Amniotic stem cell (primary cell): Measurements from ENCODE around the gene SIPA1L3.

Experiments
- DNase-seq: peaks from one replicate; lab custom pipeline; 2025; lab: John Stamatoyannopoulos, UW

The SIPA1L3 gene

DNA sequence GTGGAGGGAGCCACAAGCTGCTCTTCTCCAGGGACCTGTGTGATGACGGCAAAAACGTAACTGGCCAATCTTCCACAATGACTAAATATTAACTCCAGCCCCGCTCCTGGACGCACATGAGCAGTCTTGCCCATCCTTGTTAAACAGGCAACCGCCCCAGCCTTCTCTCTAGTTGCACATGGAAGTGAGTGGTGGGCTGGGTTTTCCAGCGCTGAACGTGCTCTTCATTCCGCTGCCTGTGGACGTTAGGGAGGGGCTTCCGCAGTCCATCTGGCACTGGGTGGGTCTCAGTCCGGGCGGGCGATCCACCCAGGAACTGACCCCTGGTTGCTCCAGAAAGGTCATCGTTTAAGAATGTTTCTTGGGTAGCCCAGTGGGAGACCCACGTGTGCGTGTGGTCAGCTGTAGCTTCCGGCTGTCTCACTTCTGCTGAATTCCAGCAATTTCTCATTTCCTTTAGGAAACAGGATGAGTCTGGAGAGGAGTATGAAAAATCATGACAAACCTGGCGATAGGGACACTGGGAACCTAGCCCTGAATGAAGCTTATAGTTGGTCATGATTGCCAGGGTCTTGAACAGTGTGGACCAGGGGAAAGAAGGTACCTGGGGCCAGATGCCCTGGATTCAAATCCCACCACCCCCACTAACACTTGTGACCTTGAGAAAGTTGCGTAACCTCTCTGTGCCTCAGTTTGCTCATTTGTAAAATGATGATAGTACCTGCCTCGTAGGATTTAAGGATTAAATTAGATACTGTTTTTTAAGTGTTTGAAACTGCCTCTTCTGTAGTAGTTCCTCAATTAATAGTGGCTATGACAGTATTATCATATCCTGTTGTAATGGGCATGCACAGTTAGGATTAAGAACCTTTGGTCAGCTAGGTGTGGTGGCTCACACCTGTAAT, 92.6 kb downstream of the SIPA1L3 start:
- DNase-seq: peak; percentile 78

DNA sequence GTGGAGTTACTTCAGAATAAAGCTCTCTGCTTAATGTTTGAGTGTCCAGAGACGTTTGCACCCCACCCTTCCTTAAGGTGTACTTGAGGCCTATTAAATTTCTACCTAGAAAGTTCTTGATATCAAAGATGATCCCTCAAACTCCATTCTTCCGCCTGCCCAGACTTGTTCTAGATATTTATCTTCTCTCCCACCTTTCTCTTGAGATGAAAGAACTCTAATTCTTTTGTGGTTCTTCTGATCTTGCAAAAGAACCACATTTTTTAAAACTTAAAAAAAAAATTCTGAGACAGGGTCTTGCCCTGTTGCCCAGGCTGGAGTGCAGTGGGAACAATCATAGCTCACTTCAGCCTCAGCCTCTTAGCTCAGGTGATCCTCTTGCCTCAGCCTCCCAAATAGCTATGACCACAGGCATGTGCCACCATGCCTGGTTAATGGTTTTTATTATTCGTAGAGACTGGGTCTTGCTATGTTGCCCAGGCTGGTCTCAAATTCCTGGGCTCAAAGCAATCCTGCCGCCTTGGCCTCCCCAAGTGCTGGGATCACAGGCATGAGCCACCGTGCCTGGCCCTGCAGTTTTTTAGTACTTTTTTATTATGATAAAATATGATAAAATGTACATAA, 94.3 kb downstream of the SIPA1L3 start:
- DNase-seq: no peak

DNA sequence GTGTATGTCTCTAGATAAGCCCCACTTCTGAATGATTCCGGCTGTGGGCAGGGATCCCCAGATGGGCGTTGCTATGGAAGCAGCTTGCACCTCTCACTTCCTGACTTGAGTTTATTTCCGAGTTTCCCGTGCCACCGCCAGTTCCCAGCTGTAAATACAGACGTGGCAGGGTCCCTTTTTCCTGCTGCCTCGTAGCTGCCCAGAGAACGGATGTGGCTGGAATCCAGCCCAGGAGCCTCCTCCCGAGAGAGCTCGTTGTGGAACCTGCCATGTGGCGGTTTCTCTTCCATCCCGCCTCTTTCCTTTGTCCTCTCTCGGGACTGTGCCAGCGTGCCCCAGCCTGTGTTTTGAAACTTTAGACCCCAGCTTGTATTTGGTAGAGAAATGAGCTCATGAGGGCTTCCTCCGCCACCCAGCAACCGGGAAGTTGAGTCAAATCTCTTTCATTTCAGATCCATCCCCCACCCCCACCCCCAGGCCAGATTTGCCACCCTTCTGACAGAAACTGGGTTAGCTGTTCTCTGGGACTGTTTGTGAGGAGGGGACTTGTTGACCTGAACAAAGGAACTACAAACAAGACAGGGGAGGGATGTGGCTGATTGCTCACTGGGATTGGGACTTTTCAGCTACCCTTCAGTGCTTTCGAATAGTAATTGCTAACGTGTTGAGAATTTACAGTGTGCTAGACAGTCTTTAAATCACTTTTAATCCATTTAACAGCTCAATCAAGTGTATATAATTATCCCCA, 96.6 kb downstream of the SIPA1L3 start:
- peak; percentile 57 for DNase-seq

DNA sequence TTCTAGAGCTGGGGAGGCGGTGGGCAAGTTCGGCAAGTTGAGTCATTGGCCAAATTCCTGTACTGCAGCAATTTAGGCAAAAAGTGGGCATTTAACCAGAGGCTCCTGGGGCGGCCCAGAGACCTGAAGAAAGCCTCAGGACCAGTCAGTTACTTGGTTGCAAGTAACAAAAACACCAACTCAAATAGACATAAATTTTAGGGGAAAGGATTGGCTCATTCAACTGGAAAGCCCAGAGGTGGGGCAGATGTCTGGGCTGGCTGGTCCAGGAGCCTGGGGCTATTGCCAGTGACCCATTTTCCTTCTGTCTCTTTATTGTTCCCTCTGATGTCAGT, 97.1 kb downstream of the SIPA1L3 start:
- DNase-seq: no peak

DNA sequence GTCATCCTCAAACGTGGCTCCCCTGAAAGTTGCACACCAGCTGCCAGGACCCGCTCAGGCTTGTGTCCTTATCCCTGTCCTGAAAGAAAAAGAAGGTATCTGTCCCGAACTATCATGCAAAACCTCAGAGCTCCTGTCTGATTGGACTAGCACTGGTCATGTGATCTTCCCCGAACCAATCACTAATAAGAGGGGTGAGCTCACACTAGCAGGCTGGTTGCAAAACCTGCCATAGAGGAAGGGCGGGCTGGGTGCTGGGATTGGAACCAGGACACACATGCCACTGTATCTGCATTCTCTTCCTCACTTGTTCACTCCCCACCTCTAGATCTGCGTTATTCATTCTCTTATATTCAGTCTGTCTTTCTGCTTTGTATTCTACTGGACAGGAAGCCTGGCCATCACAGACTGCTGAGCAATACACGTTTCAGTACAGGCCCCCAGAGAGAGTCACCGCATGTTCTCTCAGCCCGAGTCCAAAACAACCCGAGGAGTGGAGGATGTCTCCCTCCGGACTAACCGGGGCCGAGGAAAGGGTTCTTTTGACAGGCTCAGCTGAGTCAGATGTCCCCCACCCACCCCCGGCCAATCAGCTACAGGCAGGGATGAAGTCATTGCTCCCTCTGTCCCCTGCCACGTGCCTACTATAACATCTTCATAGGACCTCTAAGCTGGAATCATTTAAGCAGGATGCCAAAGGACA, 97.7 kb downstream of the SIPA1L3 start:
- DNase-seq: peak; percentile 72

DNA sequence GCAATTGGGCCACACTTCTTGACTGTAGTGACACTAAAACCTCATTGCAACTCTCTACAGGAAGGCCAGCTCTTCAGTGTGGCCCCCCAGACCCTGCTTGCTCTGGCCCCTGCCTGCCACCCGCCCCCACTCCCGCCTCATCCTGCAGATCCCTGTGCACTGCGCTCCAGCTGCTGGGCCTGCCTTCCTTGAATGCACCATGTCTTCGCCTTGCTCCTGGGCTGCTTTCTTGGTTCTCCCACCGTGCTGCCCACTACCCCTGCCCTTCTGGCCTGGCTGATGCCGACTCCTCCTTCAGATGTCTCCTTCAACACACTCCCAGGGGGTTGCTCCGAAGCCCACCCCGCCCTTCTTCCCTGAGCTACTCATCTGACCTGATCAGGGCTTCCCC, 98.2 kb downstream of the SIPA1L3 start:
- DNase-seq: no peak

DNA sequence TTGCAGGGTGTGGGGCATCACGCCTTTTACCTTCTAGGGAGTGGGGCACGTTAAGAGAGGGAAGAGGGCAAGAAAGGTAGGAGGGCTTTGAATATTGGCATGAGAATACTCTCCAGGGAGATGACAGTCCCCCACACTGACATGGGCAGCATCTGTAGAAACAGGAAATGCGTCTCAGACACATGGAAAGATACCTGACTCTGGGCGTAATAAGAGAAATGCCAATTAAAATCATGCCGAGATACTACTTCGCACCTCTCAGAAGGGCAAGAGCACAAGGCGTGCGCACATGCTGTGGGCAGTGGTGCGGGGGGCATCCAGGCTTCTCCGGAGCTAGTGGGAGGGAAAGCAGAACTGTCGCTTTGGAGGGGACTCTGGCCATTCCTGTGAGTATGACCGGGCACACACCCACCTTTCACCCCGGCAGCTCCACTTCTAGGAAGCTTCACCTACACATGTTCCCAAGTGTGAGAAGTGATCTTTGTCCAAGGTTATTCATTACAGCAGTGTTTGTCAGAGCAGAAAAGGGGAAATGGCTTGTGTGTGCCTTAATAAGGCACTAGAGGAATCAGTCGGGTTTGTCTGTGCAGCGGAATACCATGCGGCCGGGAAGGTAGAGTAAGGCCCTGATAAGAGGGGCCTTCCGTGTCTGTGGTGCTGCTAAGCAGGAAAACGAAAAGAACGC, 99.5 kb downstream of the SIPA1L3 start:
- DNase-seq: no peak

DNA sequence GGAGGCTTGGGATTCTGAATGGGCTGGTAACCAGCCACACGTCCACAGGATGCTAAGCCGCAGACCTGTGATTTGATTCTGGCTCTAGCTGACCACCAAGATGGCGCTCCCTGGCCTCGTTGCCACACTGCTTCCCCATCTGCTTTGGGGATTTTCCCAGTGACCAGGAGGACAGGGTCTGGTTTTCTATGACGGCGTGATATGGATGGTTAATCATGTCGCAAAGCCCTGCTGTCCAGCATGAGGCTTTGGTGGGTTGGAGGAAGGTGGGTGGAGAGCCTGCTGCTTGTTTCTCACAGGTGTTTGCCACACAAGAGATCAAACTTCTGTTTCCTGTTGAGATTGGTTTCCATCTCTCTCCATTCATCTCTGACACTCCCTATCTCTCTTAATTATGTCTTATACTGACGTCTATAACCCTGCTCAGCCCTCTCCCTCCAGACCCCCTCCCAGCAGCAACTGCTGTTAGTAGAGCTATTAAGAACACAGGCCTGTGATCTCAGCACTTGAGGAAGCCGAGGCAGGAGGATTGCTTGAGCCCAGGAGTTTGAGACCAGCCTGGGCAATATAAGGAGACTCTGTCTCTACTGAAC, 102.7 kb downstream of the SIPA1L3 start:
- DNase-seq: no peak

DNA sequence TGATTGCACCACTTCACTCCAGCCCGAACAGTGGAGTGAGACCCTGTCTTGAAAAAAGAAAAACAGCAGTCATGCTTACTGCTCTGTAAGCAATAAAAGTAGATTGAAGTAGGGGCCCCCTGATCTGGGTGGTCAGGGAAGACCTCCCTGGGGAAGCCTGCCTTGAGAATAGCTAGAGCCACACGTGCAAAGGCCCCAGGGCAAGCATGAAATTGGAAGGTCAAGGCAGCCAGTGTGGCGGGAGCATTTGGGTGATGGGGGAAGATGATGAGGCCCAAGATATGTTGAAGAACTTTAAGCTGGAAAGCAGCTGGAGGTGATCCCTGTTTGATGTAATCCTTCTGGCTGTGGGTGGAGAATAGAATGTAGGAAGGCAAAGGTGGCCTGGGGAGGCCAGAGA, 104.4 kb downstream of the SIPA1L3 start:
- no peak for DNase-seq

DNA sequence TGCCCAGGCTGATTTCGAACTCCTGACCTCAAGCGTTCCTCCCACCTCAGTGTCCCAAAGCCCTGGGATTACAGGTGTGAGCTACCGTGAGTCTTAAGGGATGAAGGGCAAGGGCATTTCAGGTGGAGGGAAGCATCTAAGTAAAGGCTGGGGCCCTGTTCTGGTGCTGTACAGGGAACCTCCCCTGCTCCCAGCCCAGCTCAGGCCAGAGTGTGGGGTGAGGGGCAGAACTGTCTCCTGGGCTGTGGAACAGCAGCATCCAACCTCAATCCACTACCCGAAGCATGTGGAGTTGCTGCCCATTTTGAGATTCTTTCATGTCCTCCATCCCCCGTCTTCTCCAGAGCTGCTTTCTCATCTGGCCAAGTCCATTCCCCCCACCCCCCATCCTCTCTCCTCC, 105.3 kb downstream of the SIPA1L3 start:
- no peak for DNase-seq

DNA sequence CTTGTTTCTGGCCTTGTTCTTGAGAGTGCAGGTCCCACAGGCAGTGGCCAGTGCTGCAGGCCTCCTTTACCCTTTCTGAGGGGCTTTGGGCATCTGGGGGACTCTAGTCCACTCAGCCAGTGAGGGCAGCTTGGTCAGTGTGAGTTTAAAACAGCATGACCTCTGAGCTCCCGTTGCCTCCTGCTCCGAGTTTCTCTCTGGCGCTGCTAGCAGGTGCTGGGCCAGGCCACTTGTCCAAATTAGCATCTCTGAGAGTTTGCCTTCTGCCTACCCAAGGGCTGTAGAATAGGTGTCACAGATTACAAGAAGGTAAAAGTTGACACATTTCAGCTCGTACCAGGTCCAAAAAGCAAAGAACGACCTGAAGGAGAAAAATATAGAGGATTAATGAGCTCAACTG, 105.9 kb downstream of the SIPA1L3 start:
- no peak for DNase-seq

DNA sequence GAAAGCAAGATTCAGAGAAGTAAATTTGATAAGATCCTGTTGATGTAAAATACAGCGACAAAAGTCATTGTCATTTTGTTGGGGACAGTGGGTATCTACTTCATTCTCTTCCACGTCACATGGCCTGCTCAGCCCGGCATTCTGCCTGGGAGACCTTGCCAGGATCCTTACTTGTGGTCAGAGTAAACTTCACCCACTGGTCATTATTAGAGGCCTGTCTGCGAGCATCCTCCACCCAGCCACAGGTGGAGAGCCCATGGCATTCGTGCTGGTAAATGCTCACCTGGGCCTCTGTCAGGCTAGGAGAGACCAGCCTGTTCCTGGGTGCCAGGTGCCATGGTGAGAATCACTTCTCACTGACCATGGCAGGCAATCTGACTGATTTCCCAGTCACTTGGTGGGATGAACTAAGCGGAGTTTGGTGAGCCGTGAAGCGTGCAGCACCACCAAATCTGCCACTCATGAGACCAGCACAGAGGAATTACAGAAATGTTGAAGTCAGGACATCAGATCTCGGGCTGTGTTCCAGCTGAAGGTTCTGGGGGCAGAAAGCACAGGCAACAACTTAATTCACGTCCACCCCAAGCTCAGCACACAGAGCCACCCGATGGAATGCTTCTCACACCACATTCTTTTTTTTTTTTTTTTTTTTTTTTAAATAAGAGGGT, 107.0 kb downstream of the SIPA1L3 start:
- no peak for DNase-seq

DNA sequence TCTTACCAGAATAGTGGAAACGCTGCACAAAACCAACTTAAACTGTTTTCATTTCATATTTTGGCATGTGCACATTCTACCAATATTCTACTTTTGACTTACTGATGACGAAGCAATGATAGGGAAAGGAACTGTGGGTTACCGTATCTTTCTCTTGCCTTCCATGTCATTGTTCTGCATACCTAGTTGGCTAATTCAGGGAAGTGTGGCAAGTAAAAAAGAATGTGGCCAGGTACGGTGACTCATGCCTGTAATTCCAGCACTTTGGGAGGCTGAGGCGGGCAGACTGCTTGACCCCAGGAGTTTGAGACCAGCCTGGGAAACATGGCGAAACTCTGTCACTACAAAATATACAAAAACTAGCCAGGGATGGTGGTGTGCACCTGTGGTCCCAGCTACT, 108.2 kb downstream of the SIPA1L3 start:
- no peak for DNase-seq

DNA sequence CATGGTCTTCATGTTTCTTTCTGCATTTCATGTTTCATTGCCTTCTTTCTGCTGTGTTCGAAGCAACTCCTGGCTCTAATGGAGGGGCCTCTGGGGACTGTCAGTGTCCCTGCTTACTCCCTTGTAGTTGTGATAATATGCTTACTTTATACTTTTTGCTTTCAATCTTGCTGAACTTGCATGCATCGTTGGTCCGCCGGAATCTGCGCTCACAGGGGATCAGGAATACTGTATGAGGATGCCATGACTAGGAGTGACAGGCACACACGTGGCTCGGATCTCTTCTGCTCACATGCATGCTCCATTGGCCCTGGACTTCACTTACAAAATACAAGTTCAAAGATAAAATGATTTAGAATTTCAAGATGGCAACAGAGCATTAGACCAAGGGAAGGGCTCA, 108.8 kb downstream of the SIPA1L3 start:
- DNase-seq: no peak

DNA sequence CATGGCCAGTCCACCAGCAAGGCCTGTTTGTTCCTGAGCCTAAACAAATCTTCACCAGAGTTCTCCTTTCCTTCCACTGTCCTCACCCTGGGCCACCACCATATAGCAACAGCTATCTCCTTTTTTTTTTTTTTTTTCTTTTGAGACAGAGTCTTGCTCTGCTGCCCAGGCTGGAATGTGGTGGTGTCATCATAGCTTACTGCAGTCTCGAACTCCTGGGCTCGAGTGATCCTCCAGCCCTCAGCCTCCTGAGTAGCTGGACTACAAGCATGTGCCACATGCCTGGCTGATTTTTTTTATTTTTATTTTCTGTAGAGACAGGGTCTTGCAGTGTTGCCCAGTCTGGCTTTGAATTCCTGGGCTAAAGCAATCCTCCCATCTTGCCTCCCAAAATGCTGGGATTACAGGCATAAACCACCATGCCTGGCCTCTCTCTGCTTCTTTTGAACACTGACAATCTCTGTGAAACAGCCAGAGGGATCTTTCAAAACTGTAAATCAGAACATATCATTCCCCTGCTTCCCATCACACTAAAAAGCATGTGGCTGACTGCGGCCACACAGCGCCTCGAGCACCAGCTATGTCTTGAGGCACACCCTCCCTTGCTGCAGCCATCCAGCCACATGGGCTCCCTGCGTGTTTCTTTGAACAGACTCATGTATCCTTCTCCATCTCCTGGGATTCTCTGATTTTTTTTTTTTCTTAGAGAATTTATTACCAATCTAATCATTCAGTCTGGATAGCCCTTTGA, 110.6 kb downstream of the SIPA1L3 start:
- DNase-seq: no peak

DNA sequence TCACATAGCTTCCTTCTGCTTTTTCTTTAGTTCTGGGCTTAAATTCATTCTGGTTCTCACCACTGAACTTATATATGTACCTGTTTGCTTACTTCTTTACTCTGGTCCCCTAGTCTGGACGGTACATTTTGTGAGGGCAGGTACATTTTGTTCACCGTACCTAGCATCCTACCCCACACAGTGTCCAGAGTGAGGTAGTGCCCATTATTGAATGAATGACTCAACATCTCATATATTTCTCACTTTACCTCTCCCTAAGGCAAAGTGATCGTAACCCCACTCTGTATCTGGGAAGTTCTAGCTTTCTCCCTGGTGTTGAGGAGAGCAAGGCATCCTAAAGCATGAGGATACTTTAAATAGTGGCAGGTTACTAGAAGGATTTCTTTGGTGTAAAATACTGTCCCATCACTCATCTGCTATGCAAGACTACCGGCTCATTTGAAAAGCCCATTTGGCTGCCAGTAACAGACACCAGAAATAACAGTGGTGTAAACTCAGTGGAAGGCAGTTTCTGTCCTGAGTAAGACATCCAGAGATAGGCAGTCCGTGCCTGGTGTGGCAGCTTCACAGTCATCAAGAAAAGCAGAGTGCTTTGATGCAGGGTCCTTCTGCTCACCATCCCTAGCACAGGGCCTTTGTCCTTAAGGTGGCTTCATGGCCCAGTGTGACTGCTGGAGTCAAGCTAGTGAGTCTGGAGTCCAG, 111.8 kb downstream of the SIPA1L3 start:
- no peak for DNase-seq

DNA sequence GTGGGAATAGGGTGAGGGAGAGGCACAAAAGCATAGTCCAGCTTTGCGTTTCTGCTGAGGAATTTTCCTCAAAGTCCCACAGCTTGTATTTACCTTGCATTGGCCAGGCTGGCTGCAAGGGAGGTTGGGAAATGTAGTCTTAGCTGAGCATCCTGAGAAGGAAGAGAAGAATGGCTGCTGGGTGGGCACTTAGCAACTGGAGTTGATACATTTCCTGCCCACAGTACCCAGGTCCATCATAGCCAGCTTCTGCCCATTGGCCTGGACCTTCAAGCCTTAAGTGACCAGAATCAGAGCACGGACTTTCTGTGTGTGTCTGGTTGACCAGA, 112.4 kb downstream of the SIPA1L3 start:
- DNase-seq: no peak

DNA sequence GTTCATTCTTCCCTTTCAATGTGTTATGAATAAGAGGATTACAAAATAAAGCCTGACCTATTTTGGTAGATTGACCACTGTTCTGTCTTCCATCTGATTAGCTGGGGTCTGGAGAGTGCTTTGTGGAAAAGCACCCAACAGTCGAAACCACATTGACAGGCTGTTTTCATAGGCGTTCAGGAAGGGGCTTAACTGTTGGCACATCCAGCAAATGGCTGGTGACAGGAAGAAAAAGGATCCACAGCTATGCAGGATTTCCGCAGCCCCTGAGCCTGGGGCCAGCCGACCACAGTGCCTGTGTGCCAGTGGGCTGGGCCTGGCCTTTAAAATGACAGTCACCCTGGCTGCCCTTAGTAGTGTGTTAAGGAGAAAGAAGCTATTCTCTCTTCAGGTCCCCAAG, 113.3 kb downstream of the SIPA1L3 start:
- no peak for DNase-seq

DNA sequence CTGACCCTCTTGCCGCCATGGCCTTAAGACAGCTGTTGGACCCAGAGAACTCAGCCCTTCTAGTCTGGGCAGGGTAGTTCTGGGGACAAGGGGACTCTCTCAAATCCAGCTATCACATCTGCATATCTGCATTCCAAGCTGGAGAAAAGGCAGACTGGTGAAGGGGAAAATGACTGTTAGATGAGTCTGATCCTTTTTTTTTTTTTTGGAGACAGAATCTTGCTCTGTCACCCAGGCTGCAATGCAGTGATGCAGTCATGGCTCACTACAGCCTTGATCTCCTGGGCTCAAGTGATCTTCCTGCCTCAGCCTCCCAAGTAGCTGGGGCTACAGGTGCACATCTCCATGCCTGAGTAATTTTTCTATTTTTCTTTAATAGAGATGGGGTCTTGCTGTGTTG, 114.3 kb downstream of the SIPA1L3 start:
- no peak for DNase-seq
